ENCODE results near the gene SLC22A17. TPM values are rescaled to one million over a fixed set of nuclear protein-coding genes. Genes with fewer than 3 reads are reported as not detected.
A peak's percentile ranks its signal among the peaks of the same experiment; 100 is the strongest.

The SLC22A17 gene
- total RNA-seq, 4 donors from 2014 or later = 0.88 to 9.2 (median 3.3) TPM

DNA sequence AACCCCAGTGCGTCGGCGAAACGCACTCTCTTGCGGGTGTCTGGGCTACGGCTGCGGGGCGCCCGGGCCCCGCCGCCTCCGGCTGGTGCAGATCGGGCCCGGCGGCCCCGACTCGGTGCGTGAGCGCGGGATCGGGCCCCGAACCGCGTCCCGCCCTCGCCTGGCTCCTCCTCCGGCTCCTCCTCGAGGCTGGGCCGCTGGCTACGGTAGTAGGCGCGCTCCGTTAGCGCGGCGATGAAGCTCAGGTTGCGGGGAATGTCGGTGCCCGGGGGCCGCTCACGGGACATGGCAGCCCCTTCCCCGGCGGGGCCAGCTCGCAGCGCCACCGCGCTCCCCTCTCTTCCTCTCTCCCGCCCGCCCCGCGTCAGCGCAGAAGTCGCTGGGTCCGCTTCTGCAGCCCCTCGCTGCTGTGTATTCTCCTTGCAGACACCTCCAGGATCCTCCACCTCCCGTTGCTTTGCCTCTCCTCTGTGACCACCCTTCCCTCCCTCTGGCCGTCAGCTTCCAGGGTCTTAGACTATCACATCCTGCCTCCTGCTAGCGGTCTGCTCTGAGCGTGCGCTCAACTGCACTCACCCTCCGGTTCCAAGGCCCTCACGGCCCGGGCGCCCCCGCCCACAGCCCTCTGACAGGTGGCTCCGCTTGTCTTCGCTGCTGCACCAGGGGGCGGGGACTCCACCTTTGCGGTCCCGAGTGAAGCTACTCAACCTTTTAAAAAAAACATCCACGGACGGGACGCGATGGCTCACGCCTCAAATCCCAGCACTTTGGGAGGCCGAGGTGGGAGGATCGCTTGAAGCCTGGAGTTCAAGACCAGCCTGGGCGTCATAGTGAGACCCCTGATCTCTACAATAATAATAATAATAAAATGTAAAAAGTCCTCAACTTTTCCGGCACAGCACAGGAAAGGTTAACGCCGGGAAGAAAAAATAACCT lies 50.1 kb downstream of the SLC22A17 start, which contains the start of gene PPP1R3E:
TSS of gene PPP1R3E (minus strand) at position 570 of the 936 bp plus-strand sequence. CDS start at position 287, 283 bp downstream.
- 3 to 5% methylated on average over 28 to 34 of the region's 81 CpGs for WGBS, 2 donors
- no peaks in the 10 kb centered on the region for H3K36me3 ChIP-seq
- intact Hi-C loops (cut with DNase I) = no loop called here
- peak within 1 kb of the TSS; percentile 95 to 99 (median 98) for H3K27ac ChIP-seq
- H3K4me1 ChIP-seq = peaks cover 16 to 68% (median 39%) of the 10 kb centered on the region in 3 donors
- H3K27me3 ChIP-seq = no peaks in the 10 kb centered on the region
- no peaks in the 10 kb centered on the region for H3K9me3 ChIP-seq
- H3K4me3 ChIP-seq = peak within 1 kb of the TSS; percentile 61 to 85 (median 73)
- no peak for DNase-seq
- TF ChIP-seq, protein P1, sequence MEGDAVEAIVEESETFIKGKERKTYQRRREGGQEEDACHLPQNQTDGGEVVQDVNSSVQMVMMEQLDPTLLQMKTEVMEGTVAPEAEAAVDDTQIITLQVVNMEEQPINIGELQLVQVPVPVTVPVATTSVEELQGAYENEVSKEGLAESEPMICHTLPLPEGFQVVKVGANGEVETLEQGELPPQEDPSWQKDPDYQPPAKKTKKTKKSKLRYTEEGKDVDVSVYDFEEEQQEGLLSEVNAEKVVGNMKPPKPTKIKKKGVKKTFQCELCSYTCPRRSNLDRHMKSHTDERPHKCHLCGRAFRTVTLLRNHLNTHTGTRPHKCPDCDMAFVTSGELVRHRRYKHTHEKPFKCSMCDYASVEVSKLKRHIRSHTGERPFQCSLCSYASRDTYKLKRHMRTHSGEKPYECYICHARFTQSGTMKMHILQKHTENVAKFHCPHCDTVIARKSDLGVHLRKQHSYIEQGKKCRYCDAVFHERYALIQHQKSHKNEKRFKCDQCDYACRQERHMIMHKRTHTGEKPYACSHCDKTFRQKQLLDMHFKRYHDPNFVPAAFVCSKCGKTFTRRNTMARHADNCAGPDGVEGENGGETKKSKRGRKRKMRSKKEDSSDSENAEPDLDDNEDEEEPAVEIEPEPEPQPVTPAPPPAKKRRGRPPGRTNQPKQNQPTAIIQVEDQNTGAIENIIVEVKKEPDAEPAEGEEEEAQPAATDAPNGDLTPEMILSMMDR (IDR thresholded peaks at IDR 0.05) = no peak
- TF ChIP-seq POLR2A (IDR thresholded peaks at IDR 0.05) = peak in 2 of 4 donors; percentile 7 to 63

GRCh38 chr14:23301969-23302289 lies 50.8 kb downstream of the SLC22A17 start:
- peak overlapping the region; percentile 61 to 85 (median 73) for H3K4me3 ChIP-seq
- peak in 2 of 4 donors; percentile 30 to 84 for TF ChIP-seq POLR2A (IDR thresholded peaks at IDR 0.05)
- TF ChIP-seq, protein P1 (IDR thresholded peaks at IDR 0.05) = no peak
- peaks cover 0 to 6% (median 0%) of the 10 kb centered on the region in 3 donors for H3K36me3 ChIP-seq
- intact Hi-C loops (cut with DNase I) = no loop called here
- no peaks in the 10 kb centered on the region for H3K9me3 ChIP-seq
- DNase-seq = no peak
- H3K27ac ChIP-seq = peak overlapping the region; percentile 95 to 99 (median 98)
- H3K27me3 ChIP-seq = no peaks in the 10 kb centered on the region
- peaks cover 16 to 66% (median 35%) of the 10 kb centered on the region in 3 donors for H3K4me1 ChIP-seq
- 0% methylated on average over 3 of the region's 25 CpGs; no CpG with 5 or more reads in 1 of the 2 donors for WGBS, 2 donors

GRCh38 chr14:23301288-23301968 lies 51.3 kb downstream of the SLC22A17 start:
- H3K27ac ChIP-seq = peak overlapping the region; percentile 95 to 99 (median 98)
- intact Hi-C loops (cut with DNase I) = no loop called here
- peak in 2 of 4 donors; percentile 45 to 60 for TF ChIP-seq POLR2A (IDR thresholded peaks at IDR 0.05)
- TF ChIP-seq, protein P1 (IDR thresholded peaks at IDR 0.05) = peak; percentile 37 to 92 (median 84)

GRCh38 chr14:23300687-23301223 lies 51.9 kb downstream of the SLC22A17 start:
- intact Hi-C loops (cut with DNase I) = no loop called here
- DNase-seq = no peak
- TF ChIP-seq, protein P1 (IDR thresholded peaks at IDR 0.05) = no peak
- no peak for TF ChIP-seq POLR2A (IDR thresholded peaks at IDR 0.05)
- Histone ChIP-seq H3K9me3 (no peaks in the 10 kb centered on the region), H3K36me3 (peaks cover 0 to 14% (median 0%) of the 10 kb centered on the region in 3 donors), H3K27me3 (no peaks in the 10 kb centered on the region), H3K27ac (peak overlapping the region; percentile 94 to 99 (median 96)), H3K4me3 (peak overlapping the region; percentile 59 to 85 (median 64)), H3K4me1 (peaks cover 16 to 60% (median 30%) of the 10 kb centered on the region in 3 donors)
- WGBS, 2 donors = 0% methylated on average over 10 of the region's 13 CpGs

More at GRCh38 chr14:23301288-23301968, 51.3 kb downstream of the SLC22A17 start:
- 0% methylated on average over 2 to 15 of the region's 87 CpGs for WGBS, 2 donors
- Histone ChIP-seq H3K9me3 (no peaks in the 10 kb centered on the region), H3K36me3 (peaks cover 0 to 11% (median 0%) of the 10 kb centered on the region in 3 donors), H3K4me3 (peak overlapping the region; percentile 61 to 85 (median 73)), H3K27me3 (no peaks in the 10 kb centered on the region), H3K4me1 (peaks cover 16 to 64% (median 35%) of the 10 kb centered on the region in 3 donors)
- DNase-seq = peak; percentile 93
